Central memory CD8-positive, alpha-beta T cell (primary cell): ENCODE data around the gene SPATA7.

Source experiments
- ATAC-seq: fragments of 150-1000 bp; cut with Tn5 transposase; replicated peaks from 2 replicates; pipeline ENCODE4 v1.10.0; 2022; ENCODE audit warnings: mild to moderate bottlenecking, moderate FRiP score, moderate number of reproducible peaks; ENCODE audit not compliant: poor library complexity, severe bottlenecking; ENCODE audit errors: extremely low read depth
- DNase-seq, 2 donors: peaks; one replicate each; pipeline ENCODE4 v3.0.0; 2021; ENCODE audit warnings: low spot score in 2 of 2
- H3K27ac Mint-ChIP-seq: one replicate; pipeline ENCODE4 v1.8.0; 2022; ENCODE audit warnings: low read depth, mild to moderate bottlenecking, moderate library complexity, mixed read lengths
- H3K27me3 Mint-ChIP-seq: one replicate; pipeline ENCODE4 v1.8.0; 2022; ENCODE audit warnings: mixed read lengths
- H3K36me3 Mint-ChIP-seq: one replicate; pipeline ENCODE4 v1.8.0; 2022; ENCODE audit warnings: mild to moderate bottlenecking, moderate library complexity, mixed read lengths; ENCODE audit not compliant: insufficient read depth
- H3K4me1 Mint-ChIP-seq: one replicate; pipeline ENCODE4 v1.8.0; 2022; ENCODE audit warnings: mixed read lengths
- H3K4me3 Mint-ChIP-seq: one replicate; pipeline ENCODE4 v1.8.0; 2022; ENCODE audit warnings: mild to moderate bottlenecking, moderate library complexity, mixed read lengths
- H3K9me3 Mint-ChIP-seq: one replicate; pipeline ENCODE4 v1.8.0; 2022; ENCODE audit warnings: mixed read lengths

The SPATA7 gene

GRCh38 chr14:88385212-88386101, at the start of gene SPATA7:
Gene SPATA7 (plus strand): TSS chr14:88385657. CDS start chr14:88385819, 162 bp downstream.
- ATAC-seq (peak; percentile 89), DNase-seq (peak; percentile 52 to 55)
- Mint-ChIP-seq H3K4me3 (peak within 1 kb of the TSS; percentile 96), H3K27me3 (no peaks in the 10 kb centered on the region), H3K36me3 (no peaks in the 10 kb centered on the region), H3K9me3 (no peaks in the 10 kb centered on the region), H3K27ac (peak within 1 kb of the TSS; percentile 90), H3K4me1 (peaks cover 10% of the 10 kb centered on the region)

GRCh38 chr14:88340357-88340756, 45.1 kb upstream of the SPATA7 start:
- Mint-ChIP-seq H3K36me3 (no peaks in the 10 kb centered on the region), H3K4me3 (no peak overlapping the region), H3K4me1 (no peaks in the 10 kb centered on the region), H3K27me3 (peaks cover 75% of the 10 kb centered on the region), H3K27ac (no peak overlapping the region), H3K9me3 (no peaks in the 10 kb centered on the region)
- DNase-seq, result no peak
- no peak for ATAC-seq

- no peak for ATAC-seq
- Mint-ChIP-seq H3K4me3 (no peak overlapping the region), H3K27ac (no peak overlapping the region), H3K9me3 (no peaks in the 10 kb centered on the region), H3K27me3 (peaks cover 49% of the 10 kb centered on the region), H3K4me1 (no peaks in the 10 kb centered on the region), H3K36me3 (no peaks in the 10 kb centered on the region)
- no peak for DNase-seq
These were observed 42.5 kb upstream of the SPATA7 start for GRCh38 chr14:88342980-88343379.

- DNase-seq (no peak), ATAC-seq (no peak)
- Mint-ChIP-seq H3K27me3 (peaks cover 25% of the 10 kb centered on the region), H3K9me3 (no peaks in the 10 kb centered on the region), H3K27ac (no peak overlapping the region), H3K4me3 (no peak overlapping the region), H3K36me3 (no peaks in the 10 kb centered on the region), H3K4me1 (no peaks in the 10 kb centered on the region)
These were observed 39.3 kb upstream of the SPATA7 start for GRCh38 chr14:88346048-88346639.

- Mint-ChIP-seq H3K4me3 (no peak overlapping the region), H3K36me3 (no peaks in the 10 kb centered on the region), H3K27ac (no peak overlapping the region), H3K4me1 (no peaks in the 10 kb centered on the region), H3K27me3 (peaks cover 3% of the 10 kb centered on the region), H3K9me3 (no peaks in the 10 kb centered on the region)
- ATAC-seq, result no peak
- no peak for DNase-seq
These were observed 36.9 kb upstream of the SPATA7 start for GRCh38 chr14:88348546-88348945.

- Mint-ChIP-seq H3K4me1 (no peaks in the 10 kb centered on the region), H3K27me3 (no peaks in the 10 kb centered on the region), H3K9me3 (no peaks in the 10 kb centered on the region), H3K27ac (no peak overlapping the region), H3K4me3 (no peak overlapping the region), H3K36me3 (no peaks in the 10 kb centered on the region)
- ATAC-seq (no peak), DNase-seq (no peak)
These were observed 33.3 kb upstream of the SPATA7 start for GRCh38 chr14:88351966-88352691.

GRCh38 chr14:88352698-88353097, 32.8 kb upstream of the SPATA7 start:
- DNase-seq (no peak), ATAC-seq (no peak)
- no peak overlapping the region for H3K4me3 Mint-ChIP-seq
- H3K4me1 Mint-ChIP-seq, result no peaks in the 10 kb centered on the region
- H3K27ac Mint-ChIP-seq, result no peak overlapping the region
- H3K9me3 Mint-ChIP-seq, result no peaks in the 10 kb centered on the region
- no peaks in the 10 kb centered on the region for H3K27me3 Mint-ChIP-seq
- H3K36me3 Mint-ChIP-seq, result no peaks in the 10 kb centered on the region

GRCh38 chr14:88354358-88354757, 31.1 kb upstream of the SPATA7 start:
- peaks cover 10% of the 10 kb centered on the region for H3K27me3 Mint-ChIP-seq
- ATAC-seq (no peak), DNase-seq (no peak)
- H3K27ac Mint-ChIP-seq, result no peak overlapping the region
- H3K4me3 Mint-ChIP-seq, result no peak overlapping the region
- H3K4me1 Mint-ChIP-seq, result no peaks in the 10 kb centered on the region
- H3K36me3 Mint-ChIP-seq, result no peaks in the 10 kb centered on the region
- no peaks in the 10 kb centered on the region for H3K9me3 Mint-ChIP-seq

- no peak overlapping the region for H3K4me3 Mint-ChIP-seq
- no peaks in the 10 kb centered on the region for H3K9me3 Mint-ChIP-seq
- H3K4me1 Mint-ChIP-seq, result no peaks in the 10 kb centered on the region
- peaks cover 32% of the 10 kb centered on the region for H3K27me3 Mint-ChIP-seq
- ATAC-seq (no peak), DNase-seq (no peak)
- H3K36me3 Mint-ChIP-seq, result no peaks in the 10 kb centered on the region
- H3K27ac Mint-ChIP-seq, result no peak overlapping the region
These were observed 26.0 kb upstream of the SPATA7 start for GRCh38 chr14:88359500-88359899.

- ATAC-seq (no peak), DNase-seq (no peak)
- H3K27ac Mint-ChIP-seq, result no peak overlapping the region
- H3K4me3 Mint-ChIP-seq, result no peak overlapping the region
- H3K36me3 Mint-ChIP-seq, result peaks cover 2% of the 10 kb centered on the region
- H3K27me3 Mint-ChIP-seq, result peaks cover 31% of the 10 kb centered on the region
- H3K9me3 Mint-ChIP-seq, result no peaks in the 10 kb centered on the region
- no peaks in the 10 kb centered on the region for H3K4me1 Mint-ChIP-seq
These were observed 21.8 kb upstream of the SPATA7 start for GRCh38 chr14:88363644-88364043.

GRCh38 chr14:88364710-88365413, 20.6 kb upstream of the SPATA7 start:
- ATAC-seq, result no peak
- DNase-seq, result no peak
- Mint-ChIP-seq H3K4me1 (no peaks in the 10 kb centered on the region), H3K9me3 (no peaks in the 10 kb centered on the region), H3K4me3 (no peak overlapping the region), H3K27ac (no peak overlapping the region), H3K36me3 (peaks cover 2% of the 10 kb centered on the region), H3K27me3 (peaks cover 42% of the 10 kb centered on the region)

- no peak overlapping the region for H3K4me3 Mint-ChIP-seq
These were observed 16.0 kb upstream of the SPATA7 start for GRCh38 chr14:88369496-88369895.

More at GRCh38 chr14:88369496-88369895, 16.0 kb upstream of the SPATA7 start:
- H3K36me3 Mint-ChIP-seq, result peaks cover 2% of the 10 kb centered on the region
- H3K9me3 Mint-ChIP-seq, result no peaks in the 10 kb centered on the region
- no peak overlapping the region for H3K27ac Mint-ChIP-seq
- peaks cover 66% of the 10 kb centered on the region for H3K27me3 Mint-ChIP-seq
- no peak for DNase-seq
- ATAC-seq, result no peak
- no peaks in the 10 kb centered on the region for H3K4me1 Mint-ChIP-seq
